HepG2 (cell line): ENCODE measurements around the gene PTGR1.

Experiments
- CTCF ChIP-seq: sonication (generic); formaldehyde crosslinking; IDR thresholded peaks from 2 replicates; pipeline ENCODE4 v1.5.0; 2020; ENCODE audit warnings: mild to moderate bottlenecking, missing genetic modification reagents, moderate library complexity
- E2F5 ChIP-seq: sonication (generic); formaldehyde crosslinking; conservative IDR thresholded peaks from 2 replicates; pipeline ENCODE4 v1.4.0; 2020; ENCODE audit warnings: missing genetic modification reagents
- FOSL2 ChIP-seq: sonication (generic); formaldehyde crosslinking; IDR thresholded peaks from 2 replicates; pipeline ENCODE4 v1.4.0; 2020; ENCODE audit warnings: missing genetic modification reagents
- GZF1 ChIP-seq: sonication (generic); formaldehyde crosslinking; IDR thresholded peaks from 2 replicates; pipeline ENCODE4 v1.5.1; 2020; ENCODE audit warnings: mild to moderate bottlenecking, missing genetic modification reagents
- KLF16 ChIP-seq, 2 experiments: sonication (generic) in 1 of 2; formaldehyde crosslinking in 1 of 2; IDR thresholded peaks; 2 replicates each; pipeline versions ENCODE4 v1.6.1 to v1.8.0; 2016 to 2023; ENCODE audit warnings: missing genetic modification reagents in 2 of 2, missing compliant biosample characterization in 1 of 2
- POLR2AphosphoS5 ChIP-seq: IDR thresholded peaks from 2 replicates; pipeline ENCODE4 v1.6.1; 2012; ENCODE audit warnings: low read depth, low read length
- TARDBP ChIP-seq: sonication (generic); formaldehyde crosslinking; IDR thresholded peaks from 2 replicates; pipeline ENCODE4 v1.8.0; 2022; ENCODE audit warnings: mild to moderate bottlenecking, missing genetic modification reagents
- ZBTB10 ChIP-seq: sonication (generic); formaldehyde crosslinking; IDR thresholded peaks from 2 replicates; pipeline ENCODE4 v1.4.0; 2020; ENCODE audit warnings: missing genetic modification reagents, borderline replicate concordance
- ZBTB4 ChIP-seq: sonication (generic); formaldehyde crosslinking; IDR thresholded peaks from 2 replicates; pipeline ENCODE4 v1.4.0; 2020; ENCODE audit warnings: missing genetic modification reagents, mild to moderate bottlenecking, borderline replicate concordance
- ZBTB43 ChIP-seq: sonication (generic); formaldehyde crosslinking; conservative IDR thresholded peaks from 2 replicates; pipeline ENCODE4 v1.4.0; 2020; ENCODE audit warnings: missing genetic modification reagents
- ZNF253 ChIP-seq: sonication (generic); formaldehyde crosslinking; IDR thresholded peaks from 2 replicates; pipeline ENCODE4 v1.8.0; 2022; ENCODE audit warnings: mild to moderate bottlenecking, missing genetic modification reagents, borderline replicate concordance
- ZNF704 ChIP-seq: sonication (generic); formaldehyde crosslinking; IDR thresholded peaks from 2 replicates; pipeline ENCODE4 v1.8.1; 2023; ENCODE audit warnings: mild to moderate bottlenecking, inconsistent platforms, moderate library complexity, missing genetic modification reagents, borderline replicate concordance

- TF ChIP-seq POLR2AphosphoS5, result no peak
- TF ChIP-seq FOSL2 (CRISPR knock-in tag), result no peak
- no peak for TF ChIP-seq CTCF (CRISPR knock-in tag)
- TF ChIP-seq ZBTB4 (CRISPR knock-in tag), result no peak
- TF ChIP-seq KLF16 (CRISPR knock-in tag; IDR thresholded peaks at IDR 0.05), result no peak
- TF ChIP-seq ZNF704, result no peak
- no peak for TF ChIP-seq ZNF253 (CRISPR knock-in tag)
- no peak for TF ChIP-seq ZBTB43 (CRISPR knock-in tag)
- TF ChIP-seq ZBTB10, result no peak
- no peak for TF ChIP-seq E2F5
- no peak for TF ChIP-seq TARDBP (CRISPR knock-in tag)
- no peak for TF ChIP-seq GZF1
Measured at GRCh38 chr9:111559000-111559610, 40.3 kb downstream of the PTGR1 start.
